CD4-positive, alpha-beta T cell treated with Interleukin-17A for 4 hours (primary cell): ENCODE data around the gene EVA1A.
A peak's percentile ranks its signal among the peaks of the same experiment; 100 is the strongest.

Experiments used
- DNase-seq: peaks from one replicate; pipeline ENCODE4 v3.0.0-alpha.2; 2020; ENCODE audit warnings: mixed read lengths

The EVA1A gene

GRCh38 chr2:75560768-75561565 lies at the start of gene EVA1A:
Gene EVA1A (minus strand): TSS chr2:75560939. CDS start chr2:75518140, 42,799 bp downstream.
- DNase-seq, result peak; percentile 20

DNA sequence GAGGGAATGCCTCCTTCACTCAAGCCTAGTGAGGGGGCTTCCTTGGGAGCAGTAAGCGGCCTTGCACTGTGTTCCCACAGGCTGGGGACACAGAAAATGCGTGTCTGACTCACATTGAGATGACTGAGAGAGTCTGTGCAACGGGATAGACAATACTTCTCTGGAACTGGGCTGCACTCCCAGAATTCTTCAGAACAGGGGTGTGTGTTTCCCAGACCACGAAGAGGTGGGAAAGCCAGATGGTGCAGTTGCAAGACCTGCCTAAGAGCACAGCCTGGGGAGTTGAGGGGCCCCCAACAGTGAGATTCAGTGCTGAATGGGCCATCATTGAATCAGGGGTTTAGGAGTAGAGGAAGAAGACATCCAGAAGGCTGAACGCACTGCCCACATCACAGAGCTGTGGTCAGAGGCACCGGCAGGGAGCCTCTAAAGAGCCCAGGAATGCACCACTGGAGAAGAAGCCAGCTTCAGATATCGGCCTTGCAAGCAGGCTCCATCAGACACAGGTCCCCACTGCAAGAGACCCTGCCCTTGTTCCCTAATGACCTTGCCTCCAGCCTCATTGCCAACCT lies 49.3 kb upstream of the EVA1A start:
- DNase-seq, result no peak

- DNase-seq, result no peak
Measured at GRCh38 chr2:75609334-75609689, 48.6 kb upstream of the EVA1A start.

GRCh38 chr2:75608684-75609333 lies 48.1 kb upstream of the EVA1A start:
- peak; percentile 63 for DNase-seq

DNA sequence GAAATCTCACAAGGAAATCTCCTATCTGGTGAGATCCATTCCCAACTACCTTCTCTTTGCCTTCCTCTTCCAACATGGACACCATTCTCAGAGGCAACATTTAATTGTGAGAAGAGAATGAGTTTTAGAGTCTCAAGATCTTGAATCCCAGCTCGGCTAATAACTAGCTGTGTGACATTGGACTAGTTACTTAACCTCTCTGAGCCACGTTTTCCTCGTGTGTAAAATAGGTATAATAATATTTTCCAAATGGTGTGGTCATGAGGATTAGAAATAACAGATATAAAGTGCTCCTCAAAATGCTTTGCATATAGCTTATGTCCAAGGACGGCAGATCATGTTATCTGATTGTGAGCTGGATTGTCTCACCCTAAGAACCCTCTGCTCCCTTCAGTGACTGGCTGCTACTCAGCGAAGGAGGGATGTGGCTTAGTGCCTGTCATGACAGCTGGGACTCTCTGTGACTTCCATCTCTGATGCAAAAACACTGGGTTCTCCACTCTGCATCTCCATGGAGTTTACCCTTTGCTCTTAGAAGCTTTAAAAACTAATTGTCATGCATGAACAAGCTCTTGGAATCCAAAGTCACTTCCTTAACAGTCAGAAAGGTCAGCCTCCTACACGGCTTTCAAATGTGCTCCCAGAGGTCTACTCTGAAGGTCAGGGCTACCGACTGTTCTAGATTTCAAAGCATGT lies 47.4 kb upstream of the EVA1A start:
- no peak for DNase-seq

DNA sequence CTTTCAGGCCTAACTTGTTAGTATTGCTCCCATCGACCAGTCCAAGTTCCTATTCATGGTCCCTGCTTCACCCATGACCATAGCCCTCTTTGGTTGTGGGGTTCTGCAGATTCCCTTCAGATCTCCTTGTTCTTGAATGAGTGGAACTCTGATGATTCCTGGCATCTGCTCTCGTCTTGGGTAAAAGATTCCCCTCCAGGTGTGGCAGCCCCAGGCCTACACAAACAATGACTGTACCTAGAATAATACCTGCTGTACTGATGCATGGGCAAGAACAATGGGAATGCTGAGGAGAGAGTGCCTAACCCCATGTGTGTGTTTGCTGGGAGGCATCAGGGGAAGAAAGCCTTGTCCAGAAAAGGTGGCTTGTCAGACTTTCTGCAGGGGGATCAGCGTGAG lies 46.7 kb upstream of the EVA1A start:
- DNase-seq, result no peak

GRCh38 chr2:75606761-75607399 lies 46.1 kb upstream of the EVA1A start:
- no peak for DNase-seq

DNA sequence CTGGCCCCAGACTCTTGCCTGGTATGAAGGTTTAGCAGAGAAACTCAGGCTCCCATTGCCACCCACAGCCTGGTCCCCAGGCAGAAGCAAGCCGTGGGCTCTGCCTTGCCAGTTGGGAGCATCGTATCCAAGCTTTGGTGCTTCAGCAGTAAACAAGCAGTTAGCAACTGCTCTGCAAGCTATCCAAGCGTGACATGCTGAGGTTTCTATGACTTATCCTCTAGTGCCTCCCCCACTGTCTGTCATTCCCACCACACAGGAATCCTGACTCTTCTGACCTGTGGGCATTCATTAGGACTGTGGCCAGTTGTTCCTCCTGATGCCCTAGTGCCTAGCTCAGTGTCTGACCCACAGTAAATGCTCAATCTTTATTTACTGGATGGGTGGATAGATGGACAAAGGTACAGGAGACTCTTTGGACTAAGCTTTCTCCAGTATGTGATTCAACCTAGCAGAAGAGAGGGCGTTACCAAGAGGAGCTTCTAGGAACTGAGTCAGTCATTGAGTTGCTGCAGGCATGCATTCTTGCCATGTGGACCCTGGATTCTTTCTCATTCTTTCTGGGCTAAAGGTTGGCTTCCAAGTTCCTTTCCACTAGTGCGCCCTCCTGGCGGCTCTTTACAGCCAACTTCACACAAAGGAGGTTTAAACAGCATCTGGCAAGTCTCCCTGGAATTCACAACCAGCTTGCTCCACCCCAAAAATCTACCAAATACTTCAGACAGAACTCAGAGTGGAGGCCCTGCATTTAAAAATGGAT lies 45.2 kb upstream of the EVA1A start:
- no peak for DNase-seq

- no peak for DNase-seq
Measured at GRCh38 chr2:75604484-75604883, 43.7 kb upstream of the EVA1A start.

DNA sequence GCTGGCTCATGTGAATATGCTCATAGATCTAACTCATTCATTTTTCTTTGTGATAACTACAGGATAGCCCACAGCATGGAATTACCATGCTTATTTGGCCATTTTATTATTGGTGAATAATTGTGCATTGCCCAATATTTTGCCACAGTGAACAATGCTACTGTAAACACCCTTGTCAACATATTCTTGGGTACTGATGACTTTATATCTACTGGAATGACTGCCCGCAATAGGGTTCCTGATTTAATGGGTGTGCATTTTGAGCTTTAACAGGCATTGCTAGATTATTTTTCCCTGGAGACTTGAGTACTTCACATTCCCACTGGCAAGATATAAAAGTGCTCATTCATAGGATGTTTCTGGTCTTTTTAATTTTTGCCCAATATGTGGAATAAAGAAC lies 42.7 kb upstream of the EVA1A start:
- no peak for DNase-seq

DNA sequence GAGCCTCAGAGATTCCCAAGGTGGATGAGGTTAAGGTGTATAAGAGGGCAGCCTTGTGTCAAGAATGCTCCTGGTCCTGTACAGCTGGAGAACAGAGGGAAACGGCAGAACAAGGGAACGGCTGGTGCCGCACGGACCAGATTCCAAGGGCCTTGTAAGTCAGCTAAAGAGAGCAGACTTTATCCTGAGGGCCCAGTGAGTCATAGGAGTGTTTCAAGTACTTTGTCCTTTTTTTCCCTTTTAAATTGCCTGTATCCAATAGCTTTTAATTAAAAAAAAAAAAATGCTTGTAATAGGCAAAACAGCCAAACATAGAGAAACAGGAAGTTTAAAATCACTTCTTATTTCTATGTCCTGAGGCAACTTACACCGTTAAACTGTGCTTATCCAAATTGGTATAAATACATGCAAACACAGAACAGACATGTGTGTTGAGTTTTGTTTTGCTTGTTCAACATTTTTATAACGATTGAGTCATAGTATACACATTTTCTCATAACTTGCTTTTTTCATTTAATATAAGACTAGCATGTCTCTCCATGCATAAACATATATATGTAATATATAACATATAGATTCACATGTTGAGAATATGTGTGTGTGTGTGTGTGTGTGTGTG lies 42.1 kb upstream of the EVA1A start:
- DNase-seq, result no peak

DNA sequence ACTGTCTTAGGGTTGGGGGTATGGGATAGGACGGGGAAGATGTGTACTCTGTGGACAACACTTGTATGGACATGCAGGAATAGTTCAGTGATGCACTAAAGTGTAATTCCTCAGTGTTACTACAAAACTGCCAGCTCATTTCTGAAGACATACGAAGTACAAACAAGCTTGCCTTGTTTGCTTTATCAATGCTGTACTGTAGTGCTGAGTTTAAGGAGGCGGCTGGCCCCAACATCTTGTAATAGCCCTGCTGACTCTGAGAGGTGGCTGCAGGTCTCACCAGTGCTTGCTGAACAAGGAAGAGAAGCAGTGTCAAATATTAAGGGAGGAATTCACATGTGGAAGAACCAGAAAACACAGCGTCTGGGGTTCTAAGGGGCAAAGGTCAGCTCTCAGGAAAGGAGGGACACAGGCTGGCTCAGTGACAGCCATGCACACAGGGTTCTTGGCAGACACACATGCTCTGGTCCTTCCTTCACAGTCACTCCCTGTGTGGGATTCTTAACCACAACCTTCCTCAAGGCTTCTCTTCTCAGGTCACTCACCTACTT lies 39.8 kb upstream of the EVA1A start:
- DNase-seq, result no peak

GRCh38 chr2:75598589-75599155 lies 37.9 kb upstream of the EVA1A start:
- no peak for DNase-seq

GRCh38 chr2:75597949-75598348 lies 37.2 kb upstream of the EVA1A start:
- no peak for DNase-seq

DNA sequence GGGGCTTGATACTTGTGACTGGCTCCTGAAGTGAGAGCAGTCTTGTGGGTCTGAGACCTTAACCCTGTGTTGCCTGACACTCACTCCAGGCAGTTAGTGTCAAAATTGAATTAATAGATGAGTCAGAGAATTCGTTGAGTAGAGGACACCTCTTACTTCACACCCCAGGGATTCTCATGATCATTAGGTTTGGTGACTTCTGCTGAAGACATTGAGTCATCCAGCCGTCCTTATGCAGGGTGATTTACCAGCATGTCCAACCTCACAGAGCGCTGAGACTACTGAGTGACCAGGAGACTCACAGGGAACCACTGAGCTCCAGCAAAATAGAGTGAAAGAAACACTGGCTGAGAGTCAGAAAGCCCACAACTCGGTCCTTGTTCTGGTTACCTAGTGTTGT lies 36.0 kb upstream of the EVA1A start:
- no peak for DNase-seq

GRCh38 chr2:75595541-75596395 lies 35.0 kb upstream of the EVA1A start:
- DNase-seq, result no peak

- no peak for DNase-seq
Measured at GRCh38 chr2:75594596-75594995, 33.9 kb upstream of the EVA1A start.

GRCh38 chr2:75592888-75593287 lies 32.1 kb upstream of the EVA1A start:
- no peak for DNase-seq

DNA sequence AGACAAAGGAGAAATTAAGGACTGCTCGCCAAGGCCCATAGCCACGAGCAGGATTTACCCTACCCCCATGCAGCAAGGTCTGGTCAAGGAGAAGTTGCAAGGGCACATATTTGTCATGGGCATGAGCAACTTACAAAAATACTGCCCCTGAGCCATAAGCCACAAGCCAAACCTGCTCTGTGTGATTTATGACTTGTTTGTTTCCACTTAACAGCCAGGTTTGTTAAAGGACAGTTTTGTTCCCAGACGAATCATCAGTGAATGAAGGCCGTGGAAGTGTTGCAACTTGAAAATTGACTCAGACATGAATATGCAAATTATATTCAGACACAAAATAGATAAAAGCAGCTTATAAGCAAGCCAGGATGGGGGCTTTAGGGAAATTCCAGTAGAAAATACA lies 31.3 kb upstream of the EVA1A start:
- no peak for DNase-seq
